Endothelial cell of umbilical vein (primary cell): ENCODE data around the gene MAP6D1. TPM values are rescaled to one million over a fixed set of nuclear protein-coding genes. Genes with fewer than 3 reads are reported as not detected.

Experiments used
- BruUV-seq: library from RNA; stranded (reverse); fragments of 400-500 nt; replicated peaks from 2 replicates; lab custom pipeline; 2021; lab: Mats Ljungman, UMichigan
- CTCF ChIA-PET: fragments of 300-600, 350-600 bp; sonication (Branson Sonifier 250); formaldehyde crosslinking; loops from one replicate; lab custom pipeline; 2021; ENCODE audit warnings: antibody characterized with exemption, inconsistent platforms; lab: Charles Lee
- POLR2A ChIA-PET: fragments of 300-600, 350-600 bp; sonication (Branson Sonifier 250); formaldehyde crosslinking; loops from one replicate; lab custom pipeline; 2021; ENCODE audit warnings: antibody characterized with exemption, inconsistent platforms; lab: Charles Lee
- DNase-seq: peaks from one replicate; pipeline ENCODE4 v3.0.0-alpha.2; 2011; ENCODE audit warnings: low read depth, low spot score
- FAIRE-seq: peaks from 2 replicates; lab custom pipeline; 2011; peaks lifted over from hg19 to GRCh38; lab: Jason Lieb, UNC
- H2AFZ ChIP-seq: 2 replicates; pipeline ENCODE4 v1.6.0; 2012; ENCODE audit warnings: low read depth, low read length, control low read depth, inconsistent platforms
- H3K27ac ChIP-seq: 2 replicates; pipeline ENCODE4 v1.5.1; 2011; ENCODE audit warnings: low read depth, mild to moderate bottlenecking, control low read depth, low read length, moderate library complexity; ENCODE audit not compliant: insufficient read depth
- H3K27me3 ChIP-seq, 2 experiments: 2 replicates each; pipeline versions ENCODE4 v1.6.0 to v1.6.1; 2011; ENCODE audit warnings: low read length in 2 of 2, mixed read lengths in 1 of 2; ENCODE audit not compliant: control insufficient read depth in 2 of 2, insufficient read depth in 2 of 2
- H3K36me3 ChIP-seq, 2 experiments: 2 replicates in 1 of 2; 3 replicates in 1 of 2; pipeline ENCODE4 v1.5.1; 2011; ENCODE audit warnings: low read length in 2 of 2, mild to moderate bottlenecking in 1 of 2, moderate library complexity in 1 of 2; ENCODE audit not compliant: control insufficient read depth in 2 of 2, insufficient read depth in 2 of 2; ENCODE audit errors: extremely low read depth in 1 of 2
- H3K4me1 ChIP-seq: 3 replicates; pipeline ENCODE4 v1.5.1; 2011; ENCODE audit warnings: mild to moderate bottlenecking, low read length; ENCODE audit not compliant: control insufficient read depth, insufficient read depth; ENCODE audit errors: extremely low read depth
- H3K4me2 ChIP-seq: 2 replicates; pipeline ENCODE4 v1.6.1; 2011; ENCODE audit warnings: low read length, control low read depth, mixed read lengths; ENCODE audit not compliant: insufficient read depth
- H3K4me3 ChIP-seq, 3 experiments: fragments of 200-600 bp in 1 of 3; sonication (generic), shearing (Covaris generic) in 1 of 3; replicated peaks in 1 of 3; 2 replicates each; pipeline ENCODE4 v1.5.1; 2011 to 2016; ENCODE audit warnings: control low read depth in 3 of 3, low read length in 3 of 3, mild to moderate bottlenecking in 2 of 3, inconsistent platforms in 1 of 3, low read depth in 1 of 3, moderate library complexity in 1 of 3; ENCODE audit not compliant: insufficient read depth in 1 of 3
- H3K79me2 ChIP-seq: 2 replicates; pipeline ENCODE4 v1.6.0; 2012; ENCODE audit warnings: low read length, inconsistent platforms; ENCODE audit not compliant: control insufficient read depth, insufficient read depth
- H3K9ac ChIP-seq: replicated peaks from 2 replicates; pipeline ENCODE3; 2011; ENCODE audit warnings: low read length, control low read depth; ENCODE audit not compliant: insufficient read depth; ENCODE audit errors: extremely low read depth
- H3K9me1 ChIP-seq: replicated peaks from 3 replicates; pipeline ENCODE4 v1.6.0; 2011; ENCODE audit warnings: mild to moderate bottlenecking, low read length; ENCODE audit not compliant: control insufficient read depth, insufficient read depth; ENCODE audit errors: extremely low read depth
- H3K9me3 ChIP-seq: replicated peaks from 2 replicates; pipeline ENCODE4 v1.5.1; 2012; ENCODE audit warnings: low read length, inconsistent platforms; ENCODE audit not compliant: control insufficient read depth, insufficient read depth
- H4K20me1 ChIP-seq: replicated peaks from 2 replicates; pipeline ENCODE3; 2011; ENCODE audit warnings: mild to moderate bottlenecking, low read length; ENCODE audit not compliant: control insufficient read depth, insufficient read depth; ENCODE audit errors: extremely low read depth
- CTCF ChIP-seq, 2 donors: IDR thresholded peaks; 1 replicate in 1 of 2; 2 replicates in 1 of 2; pipeline ENCODE4 v1.5.1; 2011; ENCODE audit warnings: low read length in 2 of 2, mild to moderate bottlenecking in 2 of 2, moderate library complexity in 2 of 2, control low read depth in 1 of 2, inconsistent platforms in 1 of 2, low read depth in 1 of 2; ENCODE audit not compliant: insufficient read depth in 1 of 2; ENCODE audit errors: extremely low read depth in 1 of 2
- EZH2 ChIP-seq: IDR thresholded peaks from 2 replicates; pipeline ENCODE4 v1.6.1; 2012; ENCODE audit warnings: borderline replicate concordance, low read depth, mild to moderate bottlenecking, moderate library complexity, low read length, inconsistent platforms; ENCODE audit not compliant: severe bottlenecking
- FOS ChIP-seq: IDR thresholded peaks from 2 replicates; pipeline ENCODE4 v1.6.1; 2011; ENCODE audit warnings: mild to moderate bottlenecking, low read length, moderate library complexity, borderline replicate concordance; ENCODE audit not compliant: insufficient read depth
- GATA2 ChIP-seq: IDR thresholded peaks from 2 replicates; pipeline ENCODE4 v1.7.0; 2011; ENCODE audit warnings: low read depth, mild to moderate bottlenecking, moderate library complexity, mixed read lengths, low read length; ENCODE audit not compliant: insufficient read length, insufficient read depth
- JUN ChIP-seq: IDR thresholded peaks from 2 replicates; pipeline ENCODE4 v1.6.1; 2011; ENCODE audit warnings: borderline replicate concordance, low read depth; ENCODE audit not compliant: insufficient read length, insufficient read depth
- MAX ChIP-seq: IDR thresholded peaks from 2 replicates; pipeline ENCODE4 v1.6.1; 2011; ENCODE audit not compliant: insufficient read depth, insufficient read length
- MYC ChIP-seq: IDR thresholded peaks from one replicate; pipeline ENCODE4 v1.6.1; 2011; ENCODE audit warnings: mild to moderate bottlenecking, low read depth, low read length
- POLR2A ChIP-seq: IDR thresholded peaks from 2 replicates; pipeline ENCODE4 v1.6.1; 2012; ENCODE audit warnings: low read depth, mild to moderate bottlenecking, control low read depth, low read length
- POLR2AphosphoS5 ChIP-seq: IDR thresholded peaks from 2 replicates; pipeline ENCODE4 v1.6.1; 2012; ENCODE audit warnings: low read depth, mild to moderate bottlenecking, control low read depth, low read length, moderate library complexity; ENCODE audit not compliant: insufficient read depth
- dilution Hi-C: fragments of 300-500 bp; cut with MboI; formaldehyde crosslinking; loops from one replicate; pipeline ENCODE4 v1.15.0; 2019; ENCODE audit warnings: low sequenced_read_pairs; ENCODE audit not compliant: extremely low pct_ligation_motif_present
- intact Hi-C: fragments of 100-400 bp; cut with micrococcal nuclease; formaldehyde crosslinking; loops from one replicate; pipeline ENCODE4 v1.10.0; 2022
- polyA plus RNA-seq, 4 experiments: library from polyadenylated mRNA; depleted of rRNA in 3 of 4; stranded (reverse) in 3 of 4; unstranded in 1 of 4; fragments of >200 nt; gene quantifications; 2 replicates each; pipeline versions ENCODE4 v1.2.1 to v1.2.3, GENCODE V29; 2011 to 2012; ENCODE audit warnings: missing spikeins in 1 of 4
- total RNA-seq: library from RNA; stranded (reverse); gene quantifications from 2 replicates; pipeline ENCODE4 v1.2.3, GENCODE V29; 2021

MAP6D1 gene
- total and polyA plus RNA-seq, 2 donors (not counting 3 experiments of a cell fraction or from before 2014, with no cell fraction given), result 2.4 to 3.5 TPM

- DNase-seq, result no peak
- dilution Hi-C loops, result no loop called here
- Histone ChIP-seq H2AFZ (no peak overlapping the region), H3K9me3 (no peaks in the 10 kb centered on the region), H3K79me2 (no peaks in the 10 kb centered on the region), H3K27ac (no peak overlapping the region), H3K9ac (no peak overlapping the region), H4K20me1 (no peaks in the 10 kb centered on the region), H3K27me3 (no peaks in the 10 kb centered on the region), H3K4me1 (no peaks in the 10 kb centered on the region), H3K4me2 (no peak overlapping the region), H3K4me3 (no peak overlapping the region), H3K9me1 (no peaks in the 10 kb centered on the region), H3K36me3 (peaks cover 33 to 58% of the 10 kb centered on the region in 2 experiments)
- intact Hi-C loops, result no loop called here
- no TSS peak for BruUV-seq
- ChIA-PET POLR2A (no interaction called here), CTCF (no interaction called here)
- TF ChIP-seq MAX, result no peak
- no peak for TF ChIP-seq CTCF (IDR thresholded peaks at IDR 0.05; ENCODE audit: extremely low read depth in 1 of 2, insufficient read depth in 1 of 2, low read depth in 1 of 2, low read length in 2 of 2)
- TF ChIP-seq FOS, result no peak
- TF ChIP-seq GATA2, result no peak
- TF ChIP-seq JUN, result no peak
- no peak for TF ChIP-seq EZH2
- no peak for TF ChIP-seq MYC
- no peak for TF ChIP-seq POLR2AphosphoS5
- TF ChIP-seq POLR2A, result no peak
- FAIRE-seq, result no peak
Measured at GRCh38 chr3:183807881-183808280, 17.5 kb downstream of the MAP6D1 start.
